ENCODE data around the gene UGT1A4.
"Not testable (repeated sequence)": the region's sequence is repeated elsewhere in the genome, so short reads cannot be mapped to it uniquely, and the experiment has no call there.

Gene UGT1A4

GRCh38 chr2:233743464-233744259 lies 25.1 kb downstream of the UGT1A4 start:
- H3K4me3 ChIP-seq (ENCODE audit: low read depth, low read length) = no peak overlapping the region
- TF ChIP-seq CTCF (IDR thresholded peaks at IDR 0.05; ENCODE audit: low read depth, low read length) = no peak

DNA sequence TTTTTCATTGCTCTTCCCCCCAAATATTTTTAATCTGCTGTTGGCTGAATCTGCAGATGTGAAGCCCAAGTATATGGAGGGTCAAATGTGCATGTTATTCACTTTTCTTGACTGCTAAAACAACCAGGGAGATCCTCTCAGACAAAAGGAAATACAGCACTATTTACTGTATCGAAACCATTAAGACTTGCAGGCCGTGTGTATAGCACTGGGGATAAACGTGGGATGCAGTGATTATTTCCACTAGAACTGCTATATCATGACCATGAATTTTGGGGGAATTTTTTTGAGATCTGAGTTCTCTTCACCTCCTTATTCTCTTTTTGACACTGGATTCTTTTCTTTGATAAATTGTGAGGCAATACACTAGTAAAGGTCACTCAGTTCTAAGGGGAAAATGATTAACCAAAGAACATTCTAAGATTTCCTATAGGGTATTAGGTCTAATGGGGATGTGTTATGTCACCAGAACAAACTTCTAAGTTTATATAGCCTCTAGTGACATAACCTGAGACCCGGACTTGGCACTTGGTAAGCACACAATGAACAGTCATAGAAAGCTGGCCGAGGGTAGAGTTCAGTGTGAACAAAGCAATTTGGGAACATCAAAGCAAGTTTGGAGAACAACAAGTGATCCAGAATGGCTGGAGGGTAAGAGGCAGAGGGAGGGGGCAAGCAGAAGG lies 26.7 kb downstream of the UGT1A4 start:
- no peak overlapping the region for H3K4me3 ChIP-seq (ENCODE audit: low read depth, low read length)
- TF ChIP-seq CTCF (IDR thresholded peaks at IDR 0.05; ENCODE audit: low read depth, low read length) = no peak

GRCh38 chr2:233745838-233746237 lies 27.3 kb downstream of the UGT1A4 start:
- H3K4me3 ChIP-seq (ENCODE audit: low read depth, low read length) = not testable (repeated sequence)

DNA sequence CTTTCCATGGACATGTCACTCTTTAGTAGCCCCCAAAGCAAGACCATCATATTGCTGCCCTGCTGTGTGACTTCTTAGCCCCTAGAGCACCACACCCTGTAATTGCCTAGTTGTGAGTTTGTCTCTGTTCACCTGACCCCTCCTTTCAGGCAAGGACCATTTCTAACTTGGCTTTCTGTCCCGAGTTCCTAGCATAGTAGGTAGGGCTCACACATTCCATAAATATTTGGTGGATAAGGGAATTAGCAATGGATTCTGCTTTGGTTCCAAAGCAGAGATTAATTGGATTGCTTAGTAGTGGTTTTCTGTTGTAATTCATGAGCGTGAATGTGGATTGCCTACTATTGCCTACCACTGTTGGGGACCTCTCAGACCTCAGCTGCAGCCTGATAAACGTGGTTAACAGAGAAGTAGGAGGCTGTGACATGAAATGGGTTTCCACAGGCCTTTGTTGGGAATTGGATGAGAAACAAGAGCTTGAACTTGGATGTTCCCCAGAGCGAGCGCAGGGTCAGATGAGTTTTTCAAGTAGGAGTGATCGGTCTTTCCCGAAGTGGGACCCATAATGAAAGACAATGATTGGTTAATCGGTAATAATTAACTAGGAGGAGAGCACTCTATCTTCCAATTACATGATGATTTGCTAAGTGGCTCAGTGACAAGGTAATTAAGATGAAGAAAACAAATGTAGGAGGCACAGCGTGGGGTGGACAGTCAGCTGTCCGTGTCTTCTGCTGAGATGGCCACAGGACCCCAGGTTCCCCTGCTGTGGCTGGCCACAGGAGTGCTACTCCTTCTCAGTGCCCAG lies 28.1 kb downstream of the UGT1A4 start:
- H3K4me3 ChIP-seq (ENCODE audit: low read depth, low read length) = no peak overlapping the region
- TF ChIP-seq CTCF (IDR thresholded peaks at IDR 0.05; ENCODE audit: low read depth, low read length) = no peak

GRCh38 chr2:233747283-233747544 lies 28.7 kb downstream of the UGT1A4 start:
- no peak for TF ChIP-seq CTCF (IDR thresholded peaks at IDR 0.05; ENCODE audit: low read depth, low read length)
- no peak overlapping the region for H3K4me3 ChIP-seq (ENCODE audit: low read depth, low read length)

GRCh38 chr2:233750689-233751088 lies 32.2 kb downstream of the UGT1A4 start:
- H3K4me3 ChIP-seq (ENCODE audit: low read depth, low read length) = not testable (repeated sequence)

DNA sequence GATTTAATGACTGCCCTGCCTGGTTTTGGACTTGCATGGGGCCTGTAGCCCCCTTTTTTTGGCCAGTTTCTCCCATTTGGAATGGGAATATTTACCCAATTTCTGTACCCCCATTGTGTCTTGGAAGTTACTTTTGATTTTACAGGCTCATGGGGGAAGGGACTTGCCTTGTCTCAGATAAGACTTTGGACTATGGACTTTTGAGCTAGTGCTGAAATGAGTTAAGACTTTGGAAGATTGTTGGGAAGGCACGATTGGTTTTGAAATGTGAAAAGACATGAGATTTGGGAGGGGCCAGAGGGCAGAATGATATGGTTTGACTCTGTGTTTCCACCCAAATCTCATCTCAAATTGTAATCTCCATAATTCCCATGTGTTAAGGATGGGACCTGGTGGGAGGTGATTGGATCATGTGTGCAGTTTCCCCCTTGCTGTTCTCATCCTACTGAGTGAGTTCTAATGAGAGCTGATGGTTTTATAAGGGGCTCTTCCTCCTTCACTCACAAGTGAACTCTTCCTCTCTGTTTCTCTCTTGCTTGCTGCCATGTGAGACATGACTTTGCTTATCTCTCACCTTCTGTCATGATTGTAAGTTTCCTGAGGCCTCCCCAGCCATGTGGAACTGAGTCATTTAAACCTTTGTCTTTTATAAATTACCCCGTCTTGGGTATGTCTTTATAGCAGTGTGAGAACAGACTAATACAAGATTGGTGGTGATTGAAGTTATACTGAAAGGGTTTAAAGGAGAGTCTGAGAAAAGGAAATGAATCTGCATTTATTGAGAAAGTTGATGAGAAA lies 32.9 kb downstream of the UGT1A4 start:
- H3K4me3 ChIP-seq (ENCODE audit: low read depth, low read length) = not testable (repeated sequence)

DNA sequence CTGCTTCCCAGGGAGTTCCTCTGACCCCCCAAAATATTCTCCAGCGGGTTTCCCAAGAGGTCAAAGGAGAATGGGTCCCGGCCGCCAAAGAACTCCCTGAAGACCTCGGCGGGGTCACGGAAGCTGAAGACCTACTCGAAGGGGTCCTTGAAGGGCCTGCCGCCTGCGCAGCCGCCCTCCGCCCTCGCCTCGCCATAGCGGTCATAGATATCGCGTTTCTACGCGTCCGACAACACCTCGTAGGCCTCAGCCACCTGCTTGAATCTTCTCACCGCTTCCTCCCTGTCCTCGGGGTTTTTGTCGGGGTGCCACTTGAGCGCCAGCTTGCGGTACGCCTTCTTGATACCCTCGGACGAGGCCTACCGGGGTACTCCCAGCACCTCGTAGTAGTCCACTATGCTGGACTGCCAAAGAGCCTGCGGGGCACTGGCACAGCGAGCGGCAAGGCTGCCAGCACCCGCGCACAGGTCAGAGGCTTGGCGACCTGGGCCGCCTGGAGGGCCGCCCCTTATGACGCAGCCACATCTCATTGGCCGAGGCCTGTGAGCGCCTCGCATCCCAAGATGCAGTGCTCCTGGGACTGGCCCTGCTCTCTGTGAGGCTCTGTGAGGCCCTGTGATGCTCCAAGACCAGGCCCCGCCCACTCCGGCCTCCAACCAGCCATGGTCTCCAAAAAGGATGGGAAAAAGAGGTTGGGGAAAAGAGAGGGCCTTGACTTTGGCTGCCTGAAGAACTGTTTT lies 36.5 kb downstream of the UGT1A4 start:
- H3K4me3 ChIP-seq (ENCODE audit: low read depth, low read length) = no peak overlapping the region
- TF ChIP-seq CTCF (IDR thresholded peaks at IDR 0.05; ENCODE audit: low read depth, low read length) = no peak

All from WI38 (cell line).